ENCODE data around the gene SVBP.
A peak's percentile ranks its signal among the peaks of the same experiment; 100 is the strongest.

SVBP gene

GRCh38 chr1:42797979-42798378, 19.2 kb downstream of the SVBP start:
- DNase-seq, result no peak

- no peak for DNase-seq
Measured at GRCh38 chr1:42797414-42797813, 19.8 kb downstream of the SVBP start.

- DNase-seq, result no peak
Measured at GRCh38 chr1:42793824-42794223, 23.4 kb downstream of the SVBP start.

DNA sequence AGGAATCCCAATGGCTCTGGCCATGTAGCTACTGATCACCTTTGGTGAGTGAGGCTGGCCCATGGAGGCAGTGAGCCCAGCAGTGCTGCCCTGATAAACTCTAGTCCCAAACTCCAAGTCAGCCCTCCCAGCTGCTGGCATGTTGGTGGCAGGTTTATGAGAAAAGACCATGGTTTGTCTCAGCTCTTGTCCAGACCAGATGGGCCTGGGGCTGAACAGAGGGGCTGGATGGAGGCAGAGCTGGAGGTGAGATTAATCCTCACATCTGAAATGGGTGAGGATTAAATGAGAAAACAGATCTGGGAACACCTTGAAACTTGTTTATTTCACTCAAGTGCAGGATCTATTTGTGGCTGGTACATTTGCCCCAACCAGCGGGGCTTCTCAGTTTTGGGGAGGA, 29.2 kb downstream of the SVBP start:
- no peak for DNase-seq

- DNase-seq, result no peak
Measured at GRCh38 chr1:42786097-42786496, 31.1 kb downstream of the SVBP start.

- DNase-seq, result peak in 1 of 2 donors; percentile 9
Measured at GRCh38 chr1:42784946-42785693, 32.1 kb downstream of the SVBP start, which contains the start of gene TMEM269. Gene TMEM269 (plus strand): TSS chr1:42784991. CDS start chr1:42789894, 4,903 bp downstream.

DNA sequence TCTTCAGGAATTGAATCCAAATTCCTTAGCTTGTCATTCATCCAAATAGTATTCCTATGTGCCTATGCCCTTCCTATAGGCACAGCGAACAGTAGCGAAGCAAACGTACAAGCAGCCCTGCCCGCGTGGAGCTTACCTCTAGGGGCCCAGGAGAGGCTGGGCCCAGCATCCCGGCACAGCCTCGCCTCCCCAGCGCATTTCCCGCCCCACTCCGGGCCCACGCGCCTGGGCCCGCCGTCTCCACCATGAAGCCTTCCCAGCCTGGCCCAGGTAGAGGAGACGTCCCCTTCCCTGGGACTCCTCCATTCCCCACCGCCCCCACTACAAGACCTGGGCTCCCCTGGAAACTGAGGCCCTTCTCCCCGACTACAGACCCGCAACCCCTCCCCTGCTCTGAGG, 32.7 kb downstream of the SVBP start:
- no peak for DNase-seq

DNA sequence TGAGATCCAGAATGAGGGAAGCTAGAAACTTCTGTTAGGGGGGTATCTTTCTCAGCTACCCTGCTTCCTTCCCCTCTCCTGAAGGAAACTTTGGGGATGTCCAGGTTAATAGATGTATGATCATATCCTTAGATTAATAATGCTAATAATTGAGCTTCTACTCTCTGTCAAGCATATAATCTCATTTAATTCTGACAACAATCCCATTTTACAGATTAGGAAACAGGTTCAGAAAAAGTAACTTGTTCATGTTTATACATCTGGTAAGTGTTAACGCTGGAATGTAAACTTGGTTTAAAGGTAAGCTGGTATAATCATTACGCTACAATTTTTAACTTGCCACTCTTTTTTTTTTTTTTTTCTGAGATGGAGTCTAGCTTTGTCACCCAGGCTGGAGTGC, 34.1 kb downstream of the SVBP start:
- no peak for DNase-seq

- no peak for DNase-seq
Measured at GRCh38 chr1:42780176-42780575, 37.0 kb downstream of the SVBP start.

DNA sequence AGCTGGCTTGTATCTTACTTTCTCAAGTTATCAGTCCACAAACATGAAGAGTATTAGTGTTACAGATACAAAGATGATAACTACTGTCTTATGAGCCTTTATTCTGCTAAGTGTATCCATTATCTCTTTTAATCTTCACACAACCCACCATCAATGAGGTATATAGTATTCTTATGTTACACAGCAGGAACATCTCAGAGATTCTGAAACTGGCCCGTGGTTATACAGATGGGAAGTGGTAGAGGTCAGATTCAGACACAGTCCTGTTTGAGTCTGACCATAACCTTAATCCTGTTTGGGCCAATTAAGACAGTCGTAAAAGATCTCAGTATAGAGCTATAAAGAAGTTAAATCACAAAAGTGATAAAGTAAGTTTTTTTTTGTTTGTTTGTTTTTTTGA, 37.5 kb downstream of the SVBP start:
- no peak for DNase-seq

DNA sequence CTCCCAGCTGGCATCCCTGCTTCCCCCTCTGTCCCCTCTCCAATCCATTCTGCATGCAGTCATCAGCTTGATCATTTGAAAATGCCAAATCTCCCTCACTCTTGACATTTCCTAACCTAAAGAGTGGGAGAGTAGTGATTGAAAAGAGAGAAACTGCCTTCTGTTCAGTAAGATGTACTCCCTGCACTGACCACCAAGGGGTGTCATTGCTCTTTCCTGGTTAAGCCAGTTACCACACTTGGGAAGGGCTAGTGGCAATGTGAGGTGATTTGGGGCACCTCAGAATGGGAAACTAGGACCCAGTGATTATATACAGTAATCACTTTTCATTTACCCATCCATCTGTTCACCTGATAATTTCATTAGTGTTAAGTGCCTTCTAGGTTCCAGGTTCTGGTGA, 39.3 kb downstream of the SVBP start:
- DNase-seq, result peak; percentile 47 to 48

GRCh38 chr1:42776502-42776901, 40.7 kb downstream of the SVBP start:
- DNase-seq, result no peak

GRCh38 chr1:42774928-42775526, 42.2 kb downstream of the SVBP start:
- peak; percentile 64 to 86 for DNase-seq

GRCh38 chr1:42773420-42773819, 43.8 kb downstream of the SVBP start:
- no peak for DNase-seq

DNA sequence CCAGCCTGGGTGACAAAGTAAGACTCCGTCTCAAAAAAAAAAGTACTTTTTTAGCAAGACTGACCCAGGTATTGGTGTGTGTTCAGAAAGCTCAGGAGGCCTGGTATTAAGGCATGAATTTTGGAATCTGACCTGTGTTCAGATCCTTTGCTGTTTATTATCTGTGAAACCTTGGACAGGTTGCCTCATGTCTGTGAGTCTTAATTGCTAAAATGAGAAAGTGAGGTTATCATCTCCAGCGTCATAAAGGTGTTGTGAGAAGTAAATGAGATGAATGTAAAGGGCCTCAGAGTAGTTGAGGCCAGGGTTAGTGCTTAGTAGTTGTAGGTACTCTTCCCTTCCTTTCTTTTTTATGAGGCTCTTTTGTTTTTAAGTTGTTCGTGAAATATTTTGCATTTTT, 47.4 kb downstream of the SVBP start:
- DNase-seq, result no peak

- DNase-seq, result no peak
Measured at GRCh38 chr1:42768172-42768571, 49.0 kb downstream of the SVBP start.

- DNase-seq, result peak; percentile 29 to 52
Measured at GRCh38 chr1:42767510-42768000, 49.6 kb downstream of the SVBP start.

DNA sequence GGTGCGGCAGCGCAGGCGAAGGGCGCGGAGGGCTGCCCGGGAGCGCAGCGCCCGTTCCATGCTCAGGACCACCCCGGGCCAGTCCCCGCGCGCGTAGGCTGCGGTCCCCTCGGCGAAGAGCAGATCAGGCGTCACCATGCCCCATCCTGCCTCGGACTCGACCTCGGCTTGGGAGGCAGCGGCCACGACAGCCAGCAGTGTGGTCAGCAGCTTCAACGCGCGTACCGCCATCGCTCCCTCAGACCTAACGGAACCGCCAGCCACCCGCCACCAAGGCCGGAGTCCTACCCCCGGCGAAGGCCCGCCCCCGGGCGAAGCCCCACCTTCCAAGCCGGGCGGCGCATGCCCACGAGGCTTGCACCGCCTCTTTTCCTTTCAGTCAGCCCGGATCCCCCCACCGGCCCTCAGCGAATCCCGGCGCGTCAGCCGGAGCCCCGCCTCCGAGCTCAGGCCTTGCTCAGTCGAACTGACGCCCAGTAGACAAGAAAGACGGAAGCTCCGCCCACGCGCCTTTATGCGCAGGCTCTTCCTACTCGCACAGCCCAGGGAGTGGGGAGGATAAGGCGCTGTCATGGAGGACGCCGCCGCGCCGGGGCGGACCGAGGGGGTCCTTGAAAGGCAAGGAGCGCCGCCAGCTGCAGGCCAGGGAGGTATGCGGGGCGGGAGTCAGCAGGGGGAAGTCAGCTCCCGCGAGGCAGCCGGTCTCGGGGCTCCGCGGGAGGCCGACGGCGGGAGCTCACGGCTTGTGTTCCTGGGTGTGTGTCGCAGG, 50.3 kb downstream of the SVBP start, which contains the start of the genes C1orf50 and P3H1:
Gene C1orf50 (plus strand): TSS at position 509 of the 769 bp plus-strand sequence. CDS start 63 bp downstream, at position 572.
Gene P3H1 (minus strand): TSS at position 288 of the 769 bp plus-strand sequence. CDS start 57 bp downstream, at position 231.
- DNase-seq, result peak; percentile 100

GRCh38 chr1:42765832-42766740, 51.1 kb downstream of the SVBP start:
- peak; percentile 33 to 46 for DNase-seq

GRCh38 chr1:42765269-42765668, 51.9 kb downstream of the SVBP start:
- DNase-seq, result no peak

DNA sequence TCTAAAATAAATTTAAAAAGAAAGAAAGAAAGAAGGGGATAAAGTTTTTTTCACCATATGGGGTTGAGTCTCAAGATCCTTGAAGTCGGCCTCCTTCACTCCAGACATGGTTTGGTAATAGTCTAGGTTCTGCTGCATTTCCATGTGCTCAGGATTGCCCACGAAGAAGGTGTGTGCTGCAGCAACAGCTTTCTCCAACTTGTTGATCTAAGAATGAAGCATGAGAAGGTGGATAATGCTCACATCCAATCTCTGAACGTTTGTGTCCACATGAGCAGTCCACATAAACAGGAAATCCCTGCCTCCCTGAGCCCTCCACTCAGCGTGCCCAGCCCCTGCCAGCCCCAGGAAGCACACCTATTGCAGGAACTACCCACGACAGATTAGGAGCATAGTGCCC, 54.9 kb downstream of the SVBP start:
- DNase-seq, result no peak

- DNase-seq, result no peak
Measured at GRCh38 chr1:42761567-42761966, 55.6 kb downstream of the SVBP start.

All from inflammatory macrophage (primary cell).